Activated B cell treated with CpG ODN at 0.5 μM for 24 hours (primary cell): Measurements from ENCODE around the gene CASP4. TPM values are rescaled to one million over a fixed set of nuclear protein-coding genes. Genes with fewer than 3 reads are reported as not detected.
A peak's percentile ranks its signal among the peaks of the same experiment; 100 is the strongest.

ENCODE experiments used
- ATAC-seq: fragments of 200-7000 bp; cut with Tn5 transposase; one replicate; pipeline ENCODE4 v1.10.0; 2021; ENCODE audit warnings: low read depth, mild to moderate bottlenecking, moderate library complexity
- CTCF ChIA-PET: fragments of 350-600 bp; sonication (Branson Sonifier 250); formaldehyde crosslinking; loops from one replicate; lab custom pipeline; 2021; ENCODE audit warnings: antibody characterized with exemption; lab: Charles Lee
- POLR2A ChIA-PET: fragments of 350-600 bp; sonication (Branson Sonifier 250); formaldehyde crosslinking; loops from one replicate; lab custom pipeline; 2021; ENCODE audit warnings: antibody characterized with exemption; lab: Charles Lee
- DNase-seq: peaks from one replicate; pipeline ENCODE4 v3.0.0; 2022
- H3K27ac Mint-ChIP-seq: one replicate; pipeline ENCODE4 v1.8.0; 2020; ENCODE audit warnings: mixed read lengths
- H3K27me3 Mint-ChIP-seq: one replicate; pipeline ENCODE4 v1.8.0; 2021; ENCODE audit warnings: mixed read lengths
- H3K36me3 Mint-ChIP-seq: one replicate; pipeline ENCODE4 v1.8.0; 2021; ENCODE audit warnings: low read depth, mixed read lengths
- H3K4me1 Mint-ChIP-seq: one replicate; pipeline ENCODE4 v1.8.0; 2021; ENCODE audit warnings: mixed read lengths
- H3K4me3 Mint-ChIP-seq: one replicate; pipeline ENCODE4 v1.8.0; 2020; ENCODE audit warnings: mild to moderate bottlenecking, mixed read lengths
- H3K9me3 Mint-ChIP-seq: one replicate; pipeline ENCODE4 v1.8.0; 2020; ENCODE audit warnings: mixed read lengths
- intact Hi-C: fragments of 100-400 bp; cut with micrococcal nuclease; formaldehyde crosslinking; loops from one replicate; pipeline ENCODE4 v1.15.1; 2024
- total RNA-seq: library from RNA; stranded (reverse); gene quantifications from 2 replicates; pipeline ENCODE4 v1.2.3, GENCODE V29; 2022
- TF ChIP-seq, protein P1 (sequence below): fragments of 200-600 bp; IDR thresholded peaks from one replicate; pipeline ENCODE4 v1.8.0; 2022; ENCODE audit warnings: antibody characterized with exemption, mild to moderate bottlenecking

Gene CASP4
- total RNA-seq, 1 donor from 2014 or later, result 88.7 TPM

DNA sequence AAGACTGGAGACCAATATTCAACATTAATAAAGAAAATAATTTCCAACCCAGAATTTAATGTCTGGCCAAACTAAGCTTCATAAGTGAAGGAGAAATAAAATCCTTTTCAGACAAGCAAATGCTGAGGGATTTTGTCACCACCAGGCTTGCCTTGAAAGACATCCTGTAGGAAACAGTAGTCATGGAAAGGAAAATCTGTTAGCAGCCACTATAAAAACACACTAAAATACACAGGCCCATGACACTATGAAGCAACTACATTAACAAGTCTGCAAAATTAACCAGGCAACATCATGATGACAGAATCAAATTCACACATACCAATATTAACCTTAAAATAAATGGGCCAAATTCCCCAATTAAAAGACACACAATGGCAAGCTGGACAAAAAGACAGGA is 2.4 kb upstream of the CASP4 start:
- peaks cover 16% of the 10 kb centered on the region for H3K36me3 Mint-ChIP-seq
- no peak overlapping the region for H3K4me3 Mint-ChIP-seq
- CTCF ChIA-PET, result no interaction called here
- ATAC-seq (no peak), DNase-seq (no peak)
- no peak overlapping the region for H3K27ac Mint-ChIP-seq
- peaks cover 15% of the 10 kb centered on the region for H3K9me3 Mint-ChIP-seq
- peaks cover 29% of the 10 kb centered on the region for H3K4me1 Mint-ChIP-seq
- TF ChIP-seq, protein P1, sequence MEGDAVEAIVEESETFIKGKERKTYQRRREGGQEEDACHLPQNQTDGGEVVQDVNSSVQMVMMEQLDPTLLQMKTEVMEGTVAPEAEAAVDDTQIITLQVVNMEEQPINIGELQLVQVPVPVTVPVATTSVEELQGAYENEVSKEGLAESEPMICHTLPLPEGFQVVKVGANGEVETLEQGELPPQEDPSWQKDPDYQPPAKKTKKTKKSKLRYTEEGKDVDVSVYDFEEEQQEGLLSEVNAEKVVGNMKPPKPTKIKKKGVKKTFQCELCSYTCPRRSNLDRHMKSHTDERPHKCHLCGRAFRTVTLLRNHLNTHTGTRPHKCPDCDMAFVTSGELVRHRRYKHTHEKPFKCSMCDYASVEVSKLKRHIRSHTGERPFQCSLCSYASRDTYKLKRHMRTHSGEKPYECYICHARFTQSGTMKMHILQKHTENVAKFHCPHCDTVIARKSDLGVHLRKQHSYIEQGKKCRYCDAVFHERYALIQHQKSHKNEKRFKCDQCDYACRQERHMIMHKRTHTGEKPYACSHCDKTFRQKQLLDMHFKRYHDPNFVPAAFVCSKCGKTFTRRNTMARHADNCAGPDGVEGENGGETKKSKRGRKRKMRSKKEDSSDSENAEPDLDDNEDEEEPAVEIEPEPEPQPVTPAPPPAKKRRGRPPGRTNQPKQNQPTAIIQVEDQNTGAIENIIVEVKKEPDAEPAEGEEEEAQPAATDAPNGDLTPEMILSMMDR, result no peak
- intact Hi-C loops, result no loop called here
- no peaks in the 10 kb centered on the region for H3K27me3 Mint-ChIP-seq
- POLR2A ChIA-PET, result no interaction called here

DNA sequence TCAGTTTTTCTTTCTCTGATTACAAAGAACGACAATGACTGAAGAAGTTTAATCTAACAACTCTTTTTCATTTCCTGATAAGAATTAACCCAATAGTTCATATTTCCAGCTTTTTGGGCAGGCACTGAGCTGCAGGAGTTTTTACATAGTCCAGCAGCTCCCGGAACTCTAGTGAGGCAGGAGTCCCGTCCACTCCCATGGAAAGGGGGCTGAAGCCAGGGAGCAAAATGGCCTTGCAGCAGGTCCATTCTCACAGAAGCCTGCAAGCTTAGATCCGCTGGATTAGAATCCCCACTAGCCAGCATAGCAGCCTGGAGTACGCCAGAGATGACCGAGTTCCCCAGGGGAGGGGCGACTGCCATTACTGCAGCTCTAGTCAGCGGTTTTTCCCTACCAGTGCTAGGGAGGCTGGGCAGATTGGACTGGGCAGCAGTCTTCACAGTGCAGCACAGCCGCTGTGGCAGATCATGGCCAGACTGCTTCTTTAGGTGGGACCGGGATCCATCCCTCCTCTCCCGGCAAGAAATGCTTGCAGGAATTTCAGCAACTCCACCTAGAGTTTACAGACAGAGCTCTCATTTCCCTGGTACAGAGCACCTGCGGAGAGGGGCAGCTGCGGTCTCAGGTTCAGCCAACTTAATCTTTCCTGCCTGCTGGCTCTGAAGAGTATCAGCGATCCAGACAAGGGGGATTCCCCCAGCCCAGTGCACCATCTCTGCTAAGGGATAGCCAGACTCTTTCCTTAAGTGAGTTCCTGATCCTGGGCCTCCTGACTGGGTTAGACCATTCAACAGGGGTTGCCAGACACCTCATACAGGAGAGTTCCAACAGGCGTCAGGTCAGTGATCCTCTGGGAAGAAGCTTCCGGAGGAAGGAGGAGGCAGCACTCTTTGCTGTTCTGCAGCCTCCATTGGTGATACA is 742 bp upstream of the CASP4 start:
- DNase-seq (no peak), ATAC-seq (no peak)
- peak overlapping the region; percentile 94 for H3K4me3 Mint-ChIP-seq
- intact Hi-C loops, result loop anchor here (5.0 kb wide), 3 partner anchors 52 to 262 kb away; no protein-coding TSS in a partner anchor
- POLR2A ChIA-PET, result interaction anchor here (1.5 kb wide), 1 partner anchor 53 kb away, joined by 4 read pairs; no protein-coding TSS in a partner anchor
- TF ChIP-seq, protein P1, result no peak
- H3K4me1 Mint-ChIP-seq, result peaks cover 38% of the 10 kb centered on the region
- H3K36me3 Mint-ChIP-seq, result peaks cover 30% of the 10 kb centered on the region
- no peaks in the 10 kb centered on the region for H3K27me3 Mint-ChIP-seq
- CTCF ChIA-PET, result interaction anchor here (1.5 to 2.4 kb wide), 2 partner anchors 22 to 29 kb away, joined by 3 to 6 read pairs; no protein-coding TSS in a partner anchor
- peak overlapping the region; percentile 94 for H3K27ac Mint-ChIP-seq
- peaks cover 10% of the 10 kb centered on the region for H3K9me3 Mint-ChIP-seq

- ATAC-seq, result peak; percentile 26
These were observed 630 bp downstream of the CASP4 start for GRCh38 chr11:104967534-104968354.

GRCh38 chr11:104965735-104966134 is 2.6 kb downstream of the CASP4 start:
- Mint-ChIP-seq H3K9me3 (peaks cover 5% of the 10 kb centered on the region), H3K4me1 (peaks cover 67% of the 10 kb centered on the region), H3K27ac (peak overlapping the region; percentile 1), H3K36me3 (peaks cover 62% of the 10 kb centered on the region), H3K4me3 (peak overlapping the region; percentile 60), H3K27me3 (no peaks in the 10 kb centered on the region)
- no peak for ATAC-seq
- intact Hi-C loops, result loop anchor here (2.0 to 5.0 kb wide), 4 partner anchors 19 to 258 kb away; no protein-coding TSS in a partner anchor
- ChIA-PET CTCF (no interaction called here), POLR2A (no interaction called here)
- TF ChIP-seq, protein P1, result no peak
- no peak for DNase-seq

More at GRCh38 chr11:104967534-104968354, 630 bp downstream of the CASP4 start:
- Mint-ChIP-seq H3K4me3 (peak overlapping the region; percentile 94), H3K4me1 (peaks cover 47% of the 10 kb centered on the region), H3K27me3 (no peaks in the 10 kb centered on the region), H3K27ac (peak overlapping the region; percentile 94), H3K36me3 (peaks cover 43% of the 10 kb centered on the region), H3K9me3 (peaks cover 8% of the 10 kb centered on the region)
- POLR2A ChIA-PET, result interaction anchor here (0.6 to 1.5 kb wide), 2 partner anchors 51 to 255 kb away, joined by 3 to 4 read pairs; no protein-coding TSS in a partner anchor
- intact Hi-C loops, result loop anchor here (2.0 to 5.0 kb wide), 4 partner anchors 21 to 260 kb away; no protein-coding TSS in a partner anchor
- CTCF ChIA-PET, result interaction anchor here (1.5 to 2.4 kb wide), 2 partner anchors 20 to 28 kb away, joined by 3 to 6 read pairs; no protein-coding TSS in a partner anchor
- DNase-seq, result no peak
- TF ChIP-seq, protein P1, result no peak
